IPS-20b (cell line): ENCODE measurements around the gene ASGR2.

Experiments used
- H3K27ac ChIP-seq: one replicate; pipeline ENCODE4 v1.5.1; 2013; ENCODE audit warnings: low read length
- H3K27me3 ChIP-seq: 2 replicates; pipeline ENCODE4 v1.6.1; 2013; ENCODE audit warnings: mild to moderate bottlenecking, low read length, inconsistent platforms; ENCODE audit not compliant: insufficient read depth
- H3K36me3 ChIP-seq: 2 replicates; pipeline ENCODE4 v1.6.1; 2013; ENCODE audit warnings: low read depth, mild to moderate bottlenecking, inconsistent platforms, low read length, moderate library complexity; ENCODE audit not compliant: insufficient read depth
- H3K4me1 ChIP-seq: 2 replicates; pipeline ENCODE4 v1.6.1; 2013; ENCODE audit warnings: mild to moderate bottlenecking, control low read depth, inconsistent platforms, low read length, moderate library complexity; ENCODE audit not compliant: insufficient read depth
- H3K4me3 ChIP-seq: 2 replicates; pipeline ENCODE4 v1.5.1; 2013; ENCODE audit warnings: mild to moderate bottlenecking, low read length, inconsistent platforms
- H3K9ac ChIP-seq: 2 replicates; pipeline ENCODE4 v1.6.1; 2013; ENCODE audit warnings: low read depth, mild to moderate bottlenecking, inconsistent platforms, low read length, moderate library complexity
- H3K9me3 ChIP-seq: 2 replicates; pipeline ENCODE4 v1.6.1; 2013; ENCODE audit warnings: mild to moderate bottlenecking, low read depth, low read length, inconsistent platforms; ENCODE audit not compliant: insufficient read depth

ASGR2 gene

DNA sequence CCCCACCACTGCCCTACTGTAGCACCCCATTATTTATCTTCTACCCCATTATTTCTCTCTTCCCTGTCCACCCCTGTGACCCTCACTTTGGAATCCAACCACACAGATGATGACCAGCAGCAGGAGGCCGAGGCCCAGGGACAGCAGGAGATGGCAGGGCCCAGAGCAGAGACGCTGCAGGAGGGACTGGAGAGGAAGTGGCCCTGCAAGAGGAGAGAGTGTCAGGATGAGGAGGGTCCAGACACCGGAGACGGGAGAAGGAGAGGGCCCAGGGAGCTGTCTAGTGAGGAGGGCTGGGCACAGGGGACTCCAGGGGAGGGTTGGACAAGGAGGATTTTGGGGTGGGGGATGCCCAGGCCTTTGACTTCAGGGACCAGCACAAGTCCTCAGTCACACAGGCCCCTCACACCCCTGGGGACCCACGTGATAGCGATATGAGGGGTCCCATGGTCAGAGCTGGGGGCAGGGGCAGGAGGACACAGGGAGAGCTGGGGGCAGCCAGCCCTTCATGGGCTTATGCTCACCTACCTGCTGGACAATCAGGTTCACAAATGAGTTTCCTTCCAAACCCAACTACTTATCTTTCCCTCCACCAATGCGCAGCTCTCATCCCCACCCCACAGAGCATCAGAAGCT lies 36.6 kb downstream of the ASGR2 start:
- H3K27me3 ChIP-seq: no peaks in the 10 kb centered on the region
- H3K4me1 ChIP-seq: no peaks in the 10 kb centered on the region

GRCh38 chr17:7074931-7075330 lies 39.7 kb downstream of the ASGR2 start:
- Histone ChIP-seq H3K36me3 (no peaks in the 10 kb centered on the region), H3K27me3 (no peaks in the 10 kb centered on the region; the same call in 1 of the 2 replicates), H3K4me1 (no peaks in the 10 kb centered on the region), H3K9me3 (no peaks in the 10 kb centered on the region), H3K27ac (no peak overlapping the region), H3K4me3 (no peak overlapping the region), H3K9ac (no peak overlapping the region)

More for the DNA sequence above, 36.6 kb downstream of the ASGR2 start:
- H3K27ac ChIP-seq: no peak overlapping the region
- no peaks in the 10 kb centered on the region for H3K36me3 ChIP-seq
- H3K9ac ChIP-seq: no peak overlapping the region
- no peaks in the 10 kb centered on the region for H3K9me3 ChIP-seq
- H3K4me3 ChIP-seq: no peak overlapping the region

DNA sequence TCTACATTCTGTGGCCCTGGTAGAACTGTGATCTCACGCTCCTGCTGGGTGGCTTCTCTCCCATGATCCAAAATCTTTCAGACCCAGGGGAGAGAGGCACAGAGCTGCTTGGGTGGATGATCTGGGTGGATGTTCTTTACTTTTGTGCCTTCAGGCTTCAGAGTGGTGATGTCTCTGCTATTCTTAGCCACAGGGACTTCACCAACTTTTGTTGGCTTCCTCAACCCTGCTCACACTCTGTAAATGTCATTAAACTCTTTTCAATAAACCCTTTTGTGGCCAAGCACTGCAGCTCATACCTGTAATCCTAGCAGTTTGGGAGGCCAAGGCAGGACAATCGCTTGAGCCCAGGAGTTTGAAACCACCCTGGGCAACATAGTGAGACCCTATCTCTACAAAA lies 42.2 kb downstream of the ASGR2 start:
- H3K4me3 ChIP-seq: no peak overlapping the region
- no peaks in the 10 kb centered on the region for H3K36me3 ChIP-seq
- peaks cover 11% of the 10 kb centered on the region for H3K9me3 ChIP-seq
- no peak overlapping the region for H3K9ac ChIP-seq
- H3K4me1 ChIP-seq: no peaks in the 10 kb centered on the region
- no peaks in the 10 kb centered on the region; the same call in 1 of the 2 replicates for H3K27me3 ChIP-seq
- no peak overlapping the region for H3K27ac ChIP-seq

- Histone ChIP-seq H3K36me3 (no peaks in the 10 kb centered on the region), H3K27me3 (no peaks in the 10 kb centered on the region; the same call in 1 of the 2 replicates), H3K9ac (no peak overlapping the region), H3K9me3 (peaks cover 16% of the 10 kb centered on the region), H3K4me3 (no peak overlapping the region), H3K27ac (no peak overlapping the region), H3K4me1 (no peaks in the 10 kb centered on the region)
Measured at GRCh38 chr17:7070712-7071111, 43.9 kb downstream of the ASGR2 start.

GRCh38 chr17:7068268-7068667 lies 46.4 kb downstream of the ASGR2 start:
- H3K4me3 ChIP-seq: no peak overlapping the region
- no peak overlapping the region for H3K9ac ChIP-seq
- H3K27ac ChIP-seq: no peak overlapping the region
- no peaks in the 10 kb centered on the region; the same call in 1 of the 2 replicates for H3K27me3 ChIP-seq
- H3K9me3 ChIP-seq: peaks cover 16% of the 10 kb centered on the region
- no peaks in the 10 kb centered on the region for H3K4me1 ChIP-seq
- no peaks in the 10 kb centered on the region for H3K36me3 ChIP-seq

- Histone ChIP-seq H3K4me3 (no peak overlapping the region), H3K27ac (no peak overlapping the region), H3K36me3 (no peaks in the 10 kb centered on the region), H3K9me3 (peaks cover 16% of the 10 kb centered on the region), H3K4me1 (no peaks in the 10 kb centered on the region), H3K9ac (no peak overlapping the region), H3K27me3 (no peaks in the 10 kb centered on the region; the same call in 1 of the 2 replicates)
Measured at GRCh38 chr17:7067198-7067597, 47.4 kb downstream of the ASGR2 start.

DNA sequence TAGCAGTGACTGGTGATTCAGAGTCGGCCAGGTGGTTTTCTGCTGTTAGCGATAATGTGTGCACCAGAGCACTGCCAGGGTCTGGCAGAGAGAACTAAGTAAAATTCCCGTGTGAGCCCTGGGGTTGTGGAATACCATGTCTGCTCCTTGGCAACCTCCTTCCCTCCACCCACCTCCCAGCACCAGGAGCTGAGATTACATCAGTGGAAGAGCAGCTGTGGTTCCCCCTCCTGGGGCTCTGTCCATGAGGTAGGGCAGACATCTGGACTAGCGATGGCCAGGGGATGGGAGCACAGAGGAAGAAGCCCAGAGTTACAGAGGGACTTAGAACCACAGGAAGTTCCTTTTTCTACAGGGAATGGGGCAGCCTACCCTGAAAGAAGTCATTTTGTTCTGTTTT lies 50.4 kb downstream of the ASGR2 start:
- H3K36me3 ChIP-seq: no peaks in the 10 kb centered on the region
- H3K27me3 ChIP-seq: no peaks in the 10 kb centered on the region
- H3K9me3 ChIP-seq: peaks cover 16% of the 10 kb centered on the region
- no peak overlapping the region for H3K4me3 ChIP-seq
- no peak overlapping the region for H3K9ac ChIP-seq
- H3K27ac ChIP-seq: no peak overlapping the region
- H3K4me1 ChIP-seq: no peaks in the 10 kb centered on the region

DNA sequence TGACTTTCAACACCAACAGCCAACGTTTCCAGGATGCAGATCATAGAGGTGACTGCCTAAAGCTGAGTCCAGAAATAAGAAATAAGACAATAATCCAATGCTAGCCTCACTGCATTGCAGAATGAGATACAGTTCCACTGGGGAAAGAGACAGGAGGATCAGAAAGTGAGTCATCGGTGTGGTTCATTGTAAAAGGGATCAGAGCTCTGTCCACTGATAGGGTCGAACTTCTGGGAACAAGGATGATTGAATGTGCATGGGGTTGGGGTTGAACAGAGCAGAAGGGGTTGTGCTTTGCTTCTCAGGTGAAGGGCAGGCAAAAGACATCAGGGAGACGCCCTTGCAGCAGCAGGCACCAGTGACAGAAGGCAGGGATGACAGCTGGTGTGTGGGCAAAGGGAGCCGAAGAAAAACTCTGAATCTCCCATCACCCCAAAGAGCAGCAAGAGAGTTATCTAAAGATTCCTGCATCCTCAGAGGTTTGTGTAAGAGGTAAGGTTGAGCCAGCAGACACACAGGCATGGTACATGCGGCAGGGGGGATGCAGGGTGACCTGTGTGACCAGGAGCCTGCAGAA lies 51.0 kb downstream of the ASGR2 start:
- H3K9me3 ChIP-seq: peaks cover 16% of the 10 kb centered on the region
- no peak overlapping the region for H3K27ac ChIP-seq

DNA sequence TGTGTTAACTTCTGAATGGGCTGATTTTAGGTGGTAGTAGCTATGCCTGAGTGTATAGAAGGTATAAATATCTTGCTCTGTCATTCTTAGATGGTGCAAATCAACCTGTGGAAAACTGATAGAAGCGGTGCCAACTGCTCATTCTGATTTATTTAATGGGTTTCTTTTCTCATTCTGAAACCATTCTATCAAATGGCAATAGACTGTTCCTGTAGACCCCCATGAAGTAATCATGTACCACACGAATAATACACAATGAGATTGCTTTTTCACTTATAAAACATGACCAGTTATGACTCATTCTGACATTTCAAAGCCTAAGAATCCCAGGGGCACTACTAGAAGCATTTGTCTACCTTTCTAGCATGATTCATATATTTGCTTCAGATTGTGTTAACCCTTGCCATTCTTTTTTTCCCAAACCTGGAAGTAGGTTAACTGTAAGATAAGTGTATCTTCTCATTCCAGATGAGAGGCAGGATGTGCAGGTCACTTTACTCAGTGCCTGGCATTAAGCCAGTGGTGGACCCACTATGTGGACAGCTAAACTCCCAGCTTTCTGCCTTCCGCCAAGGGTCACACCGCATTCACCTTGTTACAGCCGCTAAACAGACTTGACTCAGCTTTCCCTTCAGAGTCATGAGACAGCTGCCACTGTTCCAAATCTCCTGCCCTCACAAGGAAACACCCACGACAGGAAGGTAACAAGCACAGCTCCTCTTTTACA lies 54.3 kb downstream of the ASGR2 start:
- H3K4me3 ChIP-seq: no peak overlapping the region
- H3K36me3 ChIP-seq: no peaks in the 10 kb centered on the region
- H3K9me3 ChIP-seq: no peaks in the 10 kb centered on the region
- no peaks in the 10 kb centered on the region for H3K27me3 ChIP-seq
- H3K9ac ChIP-seq: no peak overlapping the region
- no peaks in the 10 kb centered on the region for H3K4me1 ChIP-seq
- H3K27ac ChIP-seq: no peak overlapping the region

More for the DNA sequence above, 51.0 kb downstream of the ASGR2 start:
- no peak overlapping the region for H3K4me3 ChIP-seq
- H3K36me3 ChIP-seq: no peaks in the 10 kb centered on the region
- no peaks in the 10 kb centered on the region for H3K27me3 ChIP-seq
- H3K9ac ChIP-seq: no peak overlapping the region
- H3K4me1 ChIP-seq: no peaks in the 10 kb centered on the region

DNA sequence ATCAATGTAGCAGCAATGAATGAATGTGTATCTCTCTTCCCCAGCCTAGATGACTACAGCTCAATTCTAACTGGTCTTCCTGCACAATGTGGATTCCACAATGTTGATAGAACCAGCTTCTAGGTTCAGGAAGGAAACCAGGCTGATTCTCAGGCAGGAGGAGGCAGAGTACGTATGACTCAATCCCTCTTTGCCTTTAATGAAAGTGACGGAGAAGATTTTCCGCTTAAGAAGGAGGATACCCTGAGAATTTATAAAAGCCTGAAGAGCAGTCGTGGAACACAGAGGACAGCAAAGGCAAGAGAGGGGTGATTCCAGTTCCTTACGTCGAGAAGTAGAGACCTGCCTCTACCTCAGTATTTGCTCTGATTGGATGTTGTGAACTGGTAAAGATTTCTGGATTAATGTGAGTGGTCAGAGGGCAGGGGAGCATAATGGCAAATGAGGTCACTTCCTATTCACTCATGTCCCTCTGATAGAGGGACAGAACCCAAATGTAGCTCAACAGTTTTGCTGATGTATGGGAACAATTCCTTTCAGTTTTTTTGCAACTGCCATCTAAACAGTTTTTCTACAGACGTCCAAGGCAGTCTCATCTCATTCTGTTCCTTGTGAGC lies 55.7 kb downstream of the ASGR2 start:
- no peaks in the 10 kb centered on the region for H3K27me3 ChIP-seq
- no peak overlapping the region for H3K9ac ChIP-seq
- H3K4me1 ChIP-seq: no peaks in the 10 kb centered on the region
- H3K9me3 ChIP-seq: no peaks in the 10 kb centered on the region
- no peak overlapping the region for H3K27ac ChIP-seq
- no peak overlapping the region for H3K4me3 ChIP-seq
- no peaks in the 10 kb centered on the region for H3K36me3 ChIP-seq

GRCh38 chr17:7056386-7056785 lies 58.2 kb downstream of the ASGR2 start:
- Histone ChIP-seq H3K4me3 (no peak overlapping the region), H3K27me3 (no peaks in the 10 kb centered on the region), H3K9ac (no peak overlapping the region), H3K9me3 (no peaks in the 10 kb centered on the region), H3K27ac (no peak overlapping the region), H3K4me1 (no peaks in the 10 kb centered on the region), H3K36me3 (no peaks in the 10 kb centered on the region)
